A549 treated with Hydrocortisone at 1 μM for 4 hours (cell line): ENCODE measurements around the gene GPATCH1. TPM values are rescaled to one million over a fixed set of nuclear protein-coding genes. Genes with fewer than 3 reads are reported as not detected.

Experiments used
- total RNA-seq: library from RNA; stranded (reverse); fragments of 200-300 nt; extraction: Qiagen RNA extraction; gene quantifications from 5 replicates; pipeline ENCODE4 v1.2.3, GENCODE V29; 2022

The GPATCH1 gene, protein sequence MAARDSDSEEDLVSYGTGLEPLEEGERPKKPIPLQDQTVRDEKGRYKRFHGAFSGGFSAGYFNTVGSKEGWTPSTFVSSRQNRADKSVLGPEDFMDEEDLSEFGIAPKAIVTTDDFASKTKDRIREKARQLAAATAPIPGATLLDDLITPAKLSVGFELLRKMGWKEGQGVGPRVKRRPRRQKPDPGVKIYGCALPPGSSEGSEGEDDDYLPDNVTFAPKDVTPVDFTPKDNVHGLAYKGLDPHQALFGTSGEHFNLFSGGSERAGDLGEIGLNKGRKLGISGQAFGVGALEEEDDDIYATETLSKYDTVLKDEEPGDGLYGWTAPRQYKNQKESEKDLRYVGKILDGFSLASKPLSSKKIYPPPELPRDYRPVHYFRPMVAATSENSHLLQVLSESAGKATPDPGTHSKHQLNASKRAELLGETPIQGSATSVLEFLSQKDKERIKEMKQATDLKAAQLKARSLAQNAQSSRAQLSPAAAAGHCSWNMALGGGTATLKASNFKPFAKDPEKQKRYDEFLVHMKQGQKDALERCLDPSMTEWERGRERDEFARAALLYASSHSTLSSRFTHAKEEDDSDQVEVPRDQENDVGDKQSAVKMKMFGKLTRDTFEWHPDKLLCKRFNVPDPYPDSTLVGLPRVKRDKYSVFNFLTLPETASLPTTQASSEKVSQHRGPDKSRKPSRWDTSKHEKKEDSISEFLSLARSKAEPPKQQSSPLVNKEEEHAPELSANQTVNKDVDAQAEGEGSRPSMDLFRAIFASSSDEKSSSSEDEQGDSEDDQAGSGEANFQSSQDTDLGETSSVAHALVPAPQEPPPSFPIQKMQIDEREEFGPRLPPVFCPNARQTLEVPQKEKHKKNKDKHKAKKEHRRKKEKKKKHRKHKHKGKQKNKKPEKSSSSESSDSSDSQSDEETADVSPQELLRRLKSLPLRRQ
- 12.8 to 15.2 TPM (median 13.4 TPM) in 5 replicates for total RNA-seq

GRCh38 chr19:33080761-33081681 is at the start of gene GPATCH1:
Gene GPATCH1 (plus strand): TSS chr19:33081181. CDS start chr19:33081194, 13 bp downstream.

DNA sequence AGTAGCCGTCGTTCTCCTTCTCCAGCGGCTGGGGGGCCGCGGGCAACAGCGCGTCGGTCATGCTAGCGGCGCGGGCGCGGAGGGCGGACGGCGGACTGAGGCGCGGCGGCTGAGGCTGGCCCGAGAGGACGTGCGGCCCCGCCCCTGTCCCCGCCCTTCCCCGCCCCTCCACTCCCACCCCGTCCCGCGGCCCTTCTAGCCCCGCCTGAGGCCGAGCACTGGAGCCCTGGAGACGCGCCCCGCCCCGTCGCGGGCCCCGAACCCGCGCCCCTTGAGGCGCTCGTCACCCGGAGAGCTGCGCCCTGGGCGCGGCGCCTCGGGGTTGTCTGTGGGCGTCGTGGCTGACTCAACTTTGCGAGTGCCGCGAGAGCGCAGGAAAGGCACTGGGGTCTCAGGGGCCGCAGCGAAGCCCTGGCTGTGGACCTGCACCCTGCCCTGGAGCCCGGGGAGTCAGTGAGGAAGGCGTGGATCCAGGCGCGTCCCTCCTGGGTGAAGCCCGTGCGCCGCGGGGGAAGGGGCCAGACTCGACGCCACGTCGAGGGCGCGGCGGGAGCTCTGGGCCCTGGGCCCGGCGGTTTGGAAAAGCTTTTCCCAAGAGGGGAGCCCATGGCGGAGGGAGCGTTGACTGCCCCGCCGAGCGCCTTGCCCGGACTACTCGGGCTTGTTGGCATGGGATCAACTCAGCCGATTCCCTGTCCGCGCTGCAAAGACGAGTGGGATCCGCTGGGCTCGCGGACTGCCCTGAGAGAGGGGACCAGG is 16.0 kb upstream of the GPATCH1 start, which contains the start of gene RHPN2:
RHPN2 (minus strand) TSS at position 97 of the 759 bp plus-strand sequence; CDS start at position 61, 36 bp downstream.

GRCh38 chr19:33132021-33132420 is 51.0 kb downstream of the GPATCH1 start, which contains the start of gene WDR88:
Gene WDR88 (plus strand): TSS chr19:33132114. CDS start chr19:33132170, 56 bp downstream.

Other genes with a start within 250 kb of the GPATCH1 start
- 0.15 to 0.53 TPM (median 0.30 TPM) in 5 replicates for gene SLC7A9, start 211.4 kb upstream of the GPATCH1 start, total RNA-seq
- 39.8 to 48.7 TPM (median 45.8 TPM) in 5 replicates for gene CEP89, start 109.2 kb upstream of the GPATCH1 start, total RNA-seq
- gene FAAP24, start 108.9 kb upstream of the GPATCH1 start, total RNA-seq: 14.2 to 16.0 TPM (median 15.3 TPM) in 5 replicates
- gene RHPN2, start 16.3 kb upstream of the GPATCH1 start, total RNA-seq: 40.4 to 53.6 TPM (median 46.2 TPM) in 5 replicates
- 0.16 TPM in 1 of 5 replicates, not detected in the others for gene WDR88, start 50.9 kb downstream of the GPATCH1 start, total RNA-seq
- 34.3 to 52.9 TPM (median 50.7 TPM) in 5 replicates for gene LRP3, start 113.1 kb downstream of the GPATCH1 start, total RNA-seq
- gene SLC7A10, start 144.7 kb downstream of the GPATCH1 start, total RNA-seq: 0.08 to 0.15 TPM in 2 of 5 replicates, not detected in the others
- 6.1 to 9.8 TPM (median 8.2 TPM) in 5 replicates for gene CEBPA, start 221.4 kb downstream of the GPATCH1 start, total RNA-seq